Inflammatory macrophage treated with lipopolysaccharide for 1 hour (primary cell): ENCODE results near the gene PSMD6.

Source experiments
- DNase-seq, 2 donors: peaks; one replicate each; pipeline ENCODE4 v3.0.0-alpha.2; 2020 to 2022

The PSMD6 gene

GRCh38 chr3:63976872-63977200, 46.5 kb downstream of the PSMD6 start:
- DNase-seq: no peak

DNA sequence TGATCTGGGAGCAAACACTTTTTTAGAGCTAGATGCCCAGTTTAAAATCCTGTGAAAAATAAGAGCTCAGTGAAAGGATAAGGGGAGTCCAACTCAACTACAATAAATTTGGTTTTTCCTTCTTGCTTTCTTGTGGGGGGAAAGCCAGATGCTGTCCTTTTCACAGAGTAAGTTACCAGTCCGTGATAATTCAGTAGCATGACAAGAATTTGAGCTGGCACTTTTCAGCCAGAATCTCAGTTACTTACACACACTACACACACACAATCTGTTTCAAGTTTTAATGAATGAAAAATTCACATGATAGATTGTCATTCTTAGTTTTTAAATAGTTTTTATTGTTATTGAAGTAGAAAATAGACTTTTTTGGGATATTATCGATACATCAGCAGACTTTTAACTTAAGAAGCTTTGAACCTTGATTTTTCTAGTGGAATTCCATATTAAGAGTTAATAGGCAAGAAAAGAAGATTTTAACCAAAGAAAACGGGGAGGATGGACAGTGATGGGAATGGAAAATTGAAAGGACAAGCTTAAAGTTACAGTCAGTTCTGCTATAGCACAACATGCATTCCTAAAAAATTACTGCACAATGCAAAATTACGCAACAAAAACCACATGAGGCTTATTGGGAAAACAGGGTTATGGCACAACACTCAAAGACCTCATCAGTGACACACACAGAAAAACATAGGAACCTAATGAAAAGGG, 47.0 kb downstream of the PSMD6 start:
- DNase-seq: peak; percentile 91 to 96

- no peak for DNase-seq
Measured at GRCh38 chr3:63975723-63976122, 47.6 kb downstream of the PSMD6 start.

GRCh38 chr3:63974451-63974850, 48.8 kb downstream of the PSMD6 start:
- no peak for DNase-seq

GRCh38 chr3:63973406-63973805, 49.9 kb downstream of the PSMD6 start:
- no peak for DNase-seq

GRCh38 chr3:63972987-63973386, 50.3 kb downstream of the PSMD6 start:
- no peak for DNase-seq

DNA sequence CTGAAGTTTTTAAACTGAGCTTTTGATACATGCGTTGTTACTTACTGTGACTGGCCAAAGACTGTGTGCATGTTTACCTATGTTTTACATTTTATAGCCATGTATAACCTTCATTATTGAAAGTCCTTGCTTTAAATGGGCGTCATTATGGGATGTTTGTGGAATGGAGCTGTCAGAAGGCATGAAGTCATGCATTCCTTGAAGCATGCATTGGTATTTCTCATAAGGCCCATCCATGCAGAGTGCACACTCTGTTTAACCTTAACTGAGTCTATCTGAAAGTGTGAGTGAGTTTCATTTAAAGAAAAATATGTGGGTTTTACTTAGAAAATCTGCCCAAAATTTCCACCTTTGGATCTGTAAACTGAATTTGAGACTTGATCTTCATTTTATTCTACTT, 51.1 kb downstream of the PSMD6 start:
- DNase-seq: no peak

DNA sequence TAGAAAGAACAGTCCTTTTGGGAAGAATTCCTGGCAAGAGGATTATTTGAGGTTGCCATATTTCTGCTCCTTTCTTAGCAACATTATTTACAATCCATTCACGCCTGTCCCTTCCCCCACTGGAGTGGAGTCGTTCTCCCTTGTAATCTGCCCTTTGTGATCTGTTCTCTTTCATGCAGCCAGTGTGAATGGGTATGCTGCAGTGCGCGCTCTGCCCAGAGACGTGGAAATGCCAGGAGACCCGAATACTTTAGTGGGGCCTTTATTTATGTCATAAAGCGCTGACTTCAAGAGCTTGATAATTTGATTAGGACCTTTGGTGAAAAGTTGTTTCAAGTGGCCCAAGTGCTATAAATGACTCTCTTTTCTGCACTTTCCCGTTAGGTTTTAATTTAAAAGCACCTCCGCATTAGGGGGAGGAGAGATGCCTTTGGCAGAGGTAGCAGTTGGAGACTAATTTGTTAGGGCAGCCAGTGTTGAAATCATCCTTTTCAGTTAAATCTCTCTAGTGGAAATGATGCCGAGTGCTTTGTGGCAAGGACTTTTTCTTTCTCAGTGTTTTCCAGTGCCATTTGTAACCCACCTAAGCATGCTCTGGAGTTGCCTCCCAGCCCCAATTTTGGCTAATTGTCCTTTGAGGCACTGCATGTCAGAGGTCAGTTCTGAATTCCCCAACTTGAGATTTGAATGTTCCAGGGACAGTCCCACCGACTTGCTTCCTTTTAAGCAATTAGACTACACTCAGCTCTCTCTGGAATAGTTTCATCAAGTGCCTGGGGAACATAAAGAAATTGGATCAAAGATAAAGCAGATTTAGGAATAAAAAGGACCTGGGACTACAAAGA, 52.4 kb downstream of the PSMD6 start:
- peak; percentile 49 to 63 for DNase-seq

DNA sequence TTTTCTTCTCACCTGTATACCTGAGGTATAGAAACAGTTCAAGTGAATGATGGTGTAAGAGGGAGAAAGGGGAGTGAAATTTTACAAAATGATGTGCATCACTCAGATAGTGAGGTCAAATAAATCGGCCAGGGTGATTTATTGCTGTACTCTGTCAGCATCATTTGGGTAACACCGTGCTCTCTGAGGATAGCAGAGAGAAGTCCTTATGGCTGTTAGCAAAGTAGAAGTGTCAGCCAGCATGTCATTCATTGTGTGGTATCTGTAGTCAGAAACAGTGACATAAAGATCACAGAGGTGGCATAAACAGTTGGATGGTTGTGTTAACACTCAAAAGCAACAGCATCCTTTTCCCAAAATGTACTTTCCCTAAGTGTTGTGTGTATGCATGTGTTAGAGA, 53.4 kb downstream of the PSMD6 start:
- no peak for DNase-seq

DNA sequence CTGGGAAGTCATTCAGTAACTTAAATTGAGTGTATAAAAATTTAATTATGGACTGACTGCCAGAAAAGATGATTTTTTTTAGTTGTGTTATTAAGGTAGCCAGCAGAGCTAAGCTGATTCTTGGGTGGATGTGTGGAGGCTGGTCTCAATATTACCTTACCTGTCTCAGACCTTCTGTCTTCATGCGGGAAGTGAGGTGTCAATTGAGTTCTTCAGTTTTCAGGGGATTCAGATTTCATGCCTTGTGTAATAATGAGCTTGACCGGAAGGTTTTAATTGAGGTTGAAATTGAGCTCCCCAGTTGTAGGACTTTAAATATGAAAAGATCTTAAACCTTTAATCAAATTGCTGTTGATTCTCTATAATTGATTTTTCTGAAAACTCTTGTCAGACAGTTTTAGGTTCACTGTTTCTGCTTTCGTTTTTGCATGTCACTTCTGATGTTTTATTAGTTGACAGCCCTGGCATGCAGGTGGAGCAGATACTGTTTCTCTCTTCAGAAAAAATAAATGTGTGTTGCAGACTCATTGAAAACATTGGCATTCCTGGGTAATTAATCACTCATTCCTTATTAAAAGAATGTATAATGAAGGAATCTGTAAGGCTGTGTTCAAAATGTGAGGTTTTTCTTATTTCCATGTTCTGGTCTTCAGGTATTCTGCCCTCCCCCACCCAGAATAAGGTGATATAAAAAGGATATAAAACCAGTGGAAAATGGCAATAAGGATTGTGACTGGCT, 54.5 kb downstream of the PSMD6 start:
- no peak for DNase-seq

GRCh38 chr3:63967675-63968611, 55.4 kb downstream of the PSMD6 start:
- no peak for DNase-seq

DNA sequence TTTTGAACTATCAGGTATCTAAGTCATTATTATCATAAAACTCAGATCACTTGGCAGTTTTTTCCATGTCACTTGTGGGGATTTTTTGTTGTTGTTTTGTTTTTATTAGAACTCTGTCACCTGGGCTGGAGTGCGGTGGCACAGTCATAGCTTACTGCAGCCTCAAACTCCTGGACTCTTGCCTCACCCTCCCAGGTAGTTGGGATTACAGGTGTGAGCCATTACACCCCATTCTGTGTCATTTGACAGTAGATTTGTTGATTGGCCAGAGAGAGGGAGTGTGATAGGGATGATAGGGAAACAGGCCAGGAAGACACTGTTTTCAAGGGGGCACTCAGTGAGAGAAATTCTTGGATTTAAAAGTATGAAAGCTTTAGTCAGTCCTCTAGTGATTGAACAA, 56.4 kb downstream of the PSMD6 start:
- DNase-seq: no peak

DNA sequence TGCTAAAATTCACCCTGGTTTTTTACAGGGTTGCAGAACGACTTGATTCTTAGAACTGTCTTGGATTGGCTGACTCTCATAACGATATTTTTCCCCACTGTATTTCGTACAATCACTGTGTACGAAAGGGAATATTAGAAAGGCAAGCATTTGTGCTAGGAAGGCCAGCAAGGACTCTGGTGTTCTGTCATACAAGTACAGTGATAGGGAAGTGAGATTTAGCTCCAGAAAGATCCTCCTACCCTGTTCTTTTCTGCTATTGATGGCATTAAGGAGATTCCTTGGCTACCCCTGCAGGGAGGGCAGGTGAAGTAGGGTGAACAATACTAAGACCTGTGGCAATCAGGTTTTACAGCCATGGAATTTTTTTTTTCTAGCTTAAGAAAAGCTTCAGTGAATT, 57.3 kb downstream of the PSMD6 start:
- no peak for DNase-seq

GRCh38 chr3:63964681-63965485, 58.4 kb downstream of the PSMD6 start:
- DNase-seq: peak; percentile 45 to 79

- DNase-seq: no peak
Measured at GRCh38 chr3:63963496-63963895, 59.8 kb downstream of the PSMD6 start.

DNA sequence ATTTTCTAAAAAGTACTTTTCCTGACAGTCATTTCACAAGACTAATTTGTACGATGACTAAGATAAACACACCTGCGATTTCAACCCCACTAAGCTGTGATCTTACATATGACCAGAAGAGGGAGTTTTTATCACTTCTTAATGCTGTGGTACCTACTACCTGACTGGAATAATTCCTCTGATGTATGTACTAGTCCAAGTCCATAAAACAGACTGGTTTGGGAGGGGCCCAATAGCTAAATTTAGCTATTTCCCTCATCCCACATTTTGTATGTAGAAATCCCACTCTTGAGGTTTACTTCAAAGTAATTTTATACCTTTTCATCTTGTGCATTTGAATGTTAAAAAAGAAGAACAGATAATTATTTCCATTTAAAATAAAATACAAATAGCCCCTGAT, 61.4 kb downstream of the PSMD6 start:
- DNase-seq: peak in 1 of 2 donors; percentile 37
